ENCODE results near the gene HOXB8.

GRCh38 chr17:48649741-48650140 is 34.6 kb upstream of the HOXB8 start:
- no peak for TF ChIP-seq CTCF (IDR thresholded peaks at IDR 0.05)
- no peak for TF ChIP-seq REST (IDR thresholded peaks at IDR 0.05; ENCODE audit: insufficient read depth in 1 of 2, low read depth in 2 of 2, low read length in 1 of 2)
- no peak for TF ChIP-seq TCF7L2 (IDR thresholded peaks at IDR 0.05; ENCODE audit: low read depth, low read length)
